HepG2 (cell line): ENCODE measurements around the gene MAP3K4. TPM values are rescaled to one million over a fixed set of nuclear protein-coding genes. Genes with fewer than 3 reads are reported as not detected.

Experiments
- ATAC-seq: fragments of 200-7000 bp; cut with Tn5 transposase; 3 replicates; pipeline ENCODE4 v1.9.1; 2020; ENCODE audit warnings: mild to moderate bottlenecking, moderate library complexity
- BruUV-seq: library from RNA; stranded (reverse); fragments of 400-500 nt; replicated peaks from 2 replicates; lab custom pipeline; 2021; lab: Mats Ljungman, UMichigan
- CTCF ChIA-PET: fragments of 300-600 bp; formaldehyde crosslinking; extraction: SDS; loops from one replicate; lab custom pipeline; 2021; ENCODE audit warnings: low total read pairs, inconsistent platforms, low intra/inter-chr PET ratio; lab: Yijun Ruan, JAX
- POLR2A ChIA-PET: fragments of 350-600 bp; sonication (Branson Sonifier 250); formaldehyde crosslinking; loops from one replicate; lab custom pipeline; 2020; ENCODE audit warnings: antibody characterized with exemption, inconsistent platforms; lab: Yijun Ruan, JAX
- DNase-seq: peaks from one replicate; pipeline ENCODE4 v3.0.0-alpha.2; 2015; ENCODE audit warnings: low spot score
- FAIRE-seq: peaks from 3 replicates; lab custom pipeline; 2011; peaks lifted over from hg19 to GRCh38; lab: Jason Lieb, UNC
- H2AFZ ChIP-seq: one replicate; pipeline ENCODE4 v1.6.1; 2011; ENCODE audit warnings: low read length, inconsistent platforms
- H3K27ac ChIP-seq: fragments of 300-600 bp; 3 replicates; pipeline ENCODE4 v1.8.0; 2011; ENCODE audit warnings: mixed run types, mild to moderate bottlenecking, mixed read lengths, low read length, inconsistent platforms; ENCODE audit not compliant: insufficient read depth; ENCODE audit errors: extremely low read length
- H3K27me3 ChIP-seq, 2 experiments: fragments of 200-600 bp in 1 of 2; 2 replicates in 1 of 2; 3 replicates in 1 of 2; pipeline versions ENCODE4 v1.6.0 to v1.8.0; 2011; ENCODE audit warnings: low read length in 2 of 2, mild to moderate bottlenecking in 2 of 2, moderate library complexity in 2 of 2, inconsistent platforms in 1 of 2; ENCODE audit not compliant: insufficient read depth in 2 of 2, control insufficient read depth in 1 of 2
- H3K36me3 ChIP-seq, 2 experiments: fragments of 200-600 bp in 1 of 2; replicated peaks in 1 of 2; 2 replicates in 1 of 2; 3 replicates in 1 of 2; pipeline versions ENCODE4 v1.5.1 to v1.8.0; 2011; ENCODE audit warnings: low read length in 2 of 2, inconsistent platforms in 1 of 2; ENCODE audit not compliant: insufficient read depth in 2 of 2, control insufficient read depth in 1 of 2
- H3K4me1 ChIP-seq: 2 replicates; pipeline ENCODE4 v1.5.1; 2012; ENCODE audit warnings: low read length, inconsistent platforms; ENCODE audit not compliant: insufficient read depth
- H3K4me2 ChIP-seq: 2 replicates; pipeline ENCODE4 v1.6.0; 2011; ENCODE audit warnings: low read depth, low read length, inconsistent platforms
- H3K4me3 ChIP-seq, 3 experiments: fragments of 200-600 bp in 1 of 3; sonication (generic), shearing (Covaris generic) in 1 of 3; replicated peaks in 1 of 3; 2 replicates each; pipeline ENCODE4 v1.5.1; 2011 to 2016; ENCODE audit warnings: low read length in 3 of 3, inconsistent platforms in 2 of 3, low read depth in 2 of 3, mild to moderate bottlenecking in 2 of 3, control low read depth in 1 of 3, mixed read lengths in 1 of 3; ENCODE audit not compliant: insufficient read depth in 1 of 3
- H3K79me2 ChIP-seq: one replicate; pipeline ENCODE4 v1.6.1; 2011; ENCODE audit warnings: low read length, inconsistent platforms; ENCODE audit not compliant: insufficient read depth
- H3K9ac ChIP-seq: 2 replicates; pipeline ENCODE4 v1.6.0; 2011; ENCODE audit warnings: mild to moderate bottlenecking, low read depth, low read length, inconsistent platforms; ENCODE audit not compliant: insufficient read depth
- H3K9me3 ChIP-seq: 2 replicates; pipeline ENCODE4 v1.5.1; 2012; ENCODE audit warnings: mild to moderate bottlenecking, low read length
- H4K20me1 ChIP-seq: 2 replicates; pipeline ENCODE4 v1.6.0; 2011; ENCODE audit warnings: inconsistent platforms, mild to moderate bottlenecking, low read length, moderate library complexity; ENCODE audit not compliant: insufficient read depth
- GRHL1 ChIP-seq: sonication (generic); formaldehyde crosslinking; conservative IDR thresholded peaks from 2 replicates; pipeline ENCODE4 v1.8.0; 2022; ENCODE audit warnings: missing genetic modification reagents
- HNF1B ChIP-seq: sonication (generic); formaldehyde crosslinking; IDR thresholded peaks from 2 replicates; pipeline ENCODE4 v1.5.1; 2020; ENCODE audit warnings: mild to moderate bottlenecking, moderate library complexity, missing genetic modification reagents
- NFIC ChIP-seq: IDR thresholded peaks from 2 replicates; pipeline ENCODE4 v1.6.1; 2012; ENCODE audit warnings: mild to moderate bottlenecking, low read length, inconsistent platforms
- POLR2G ChIP-seq: fragments of 200-400 bp; formaldehyde crosslinking; IDR thresholded peaks from 2 replicates; pipeline ENCODE4 v1.6.1; 2018; ENCODE audit warnings: mild to moderate bottlenecking, low read depth, low read length, moderate library complexity
- RFX1 ChIP-seq: fragments of 450-650 bp; IDR thresholded peaks from 2 replicates; pipeline ENCODE4 v1.6.1; 2017
- TSC22D2 ChIP-seq: sonication (generic); formaldehyde crosslinking; IDR thresholded peaks from 2 replicates; pipeline ENCODE4 v1.5.1; 2020; ENCODE audit warnings: missing genetic modification reagents, mild to moderate bottlenecking, borderline replicate concordance
- ZNF746 ChIP-seq: sonication (generic); formaldehyde crosslinking; IDR thresholded peaks from 2 replicates; pipeline ENCODE4 v1.8.0; 2022; ENCODE audit warnings: mild to moderate bottlenecking, missing genetic modification reagents
- ZNF83 ChIP-seq: sonication (generic); formaldehyde crosslinking; IDR thresholded peaks from 2 replicates; pipeline ENCODE4 v1.4.0; 2020; ENCODE audit warnings: missing genetic modification reagents, mild to moderate bottlenecking, borderline replicate concordance
- WGBS: methylation state at CpG from one replicate; pipeline ENCODE4 v1.1.6; 2017; ENCODE audit warnings: low lambda C conversion rate; 5-methylcytosine and 5-hydroxymethylcytosine counted together
- in situ Hi-C: cut with HindIII; loops from 2 replicates; pipeline ENCODE4 v1.10.0; 2017; ENCODE audit warnings: low pct_unique_long_range_greater_than_20kb; ENCODE audit not compliant: extremely low pct_ligation_motif_present
- intact Hi-C: fragments of 100-400 bp; cut with micrococcal nuclease; formaldehyde crosslinking; loops from one replicate; pipeline ENCODE4 v1.10.0; 2022; ENCODE audit not compliant: unreplicated experiment
- polyA plus RNA-seq, 8 experiments: library from polyadenylated mRNA; depleted of rRNA in 3 of 8; stranded (reverse) in 7 of 8; unstranded in 1 of 8; fragments of >200 nt; fragmentation: Illumina TruSeq in 4 of 8; extraction: Trizol in 4 of 8; gene quantifications; 2 replicates each; pipeline versions ENCODE4 v1.2.1 to v1.2.3, GENCODE V29; 2011 to 2016; ENCODE audit warnings: low read depth in 4 of 8, missing spikeins in 1 of 8, mixed read lengths in 1 of 8; ENCODE audit not compliant: insufficient read depth in 1 of 8
- total RNA-seq, 5 experiments: library from RNA; depleted of rRNA; stranded (reverse); fragments of >200 nt; fragmentation: Illumina TruSeq; extraction: Trizol; gene quantifications; 2 replicates each; pipeline ENCODE4 v1.2.3, GENCODE V29; 2016; ENCODE audit warnings: low read depth in 1 of 5

The MAP3K4 gene
- total and polyA plus RNA-seq, 2 of the 13 experiments (the other 11 are each of a cell fraction or from before 2014, with no cell fraction given): 12.9 to 33.6 TPM

GRCh38 chr6:161125591-161125990, 134.0 kb downstream of the MAP3K4 start:
- Histone ChIP-seq H4K20me1 (no peaks in the 10 kb centered on the region), H3K9ac (no peak overlapping the region), H3K27me3 (no peaks in the 10 kb centered on the region), H3K4me1 (peaks cover 12% of the 10 kb centered on the region), H3K4me3 (no peak overlapping the region), H3K27ac (no peak overlapping the region), H3K9me3 (peaks cover 9% of the 10 kb centered on the region; the same call in 1 of the 2 replicates), H2AFZ (no peak overlapping the region), H3K4me2 (no peak overlapping the region), H3K79me2 (no peaks in the 10 kb centered on the region), H3K36me3 (peaks cover 1 to 13% of the 10 kb centered on the region in 2 experiments; a peak in 4 of 5 replicates)
- no peak for DNase-seq
- intact Hi-C loops (no loop called here), in situ Hi-C loops (no loop called here)
- FAIRE-seq: no peak
- no peak for TF ChIP-seq HNF1B (CRISPR knock-in tag)
- TF ChIP-seq NFIC: no peak
- TF ChIP-seq ZNF746: no peak
- no peak for TF ChIP-seq RFX1
- no peak for TF ChIP-seq ZNF83 (CRISPR knock-in tag)
- no peak for TF ChIP-seq GRHL1
- TF ChIP-seq POLR2G: no peak
- no peak for TF ChIP-seq TSC22D2
- no TSS peak for BruUV-seq
- WGBS: 94% methylated on average over 2 of the region's 2 CpGs
- CTCF ChIA-PET: no interaction called here
- POLR2A ChIA-PET: no interaction called here
- ATAC-seq: no peak
